COR-L47 (cell line): ENCODE results near the gene TBC1D12.
"Not testable (repeated sequence)": the region's sequence is repeated elsewhere in the genome, so short reads cannot be mapped to it uniquely, and the experiment has no call there.

Source experiments
- DNase-seq: peaks from one replicate; lab custom pipeline; 2025; lab: John Stamatoyannopoulos, UW

Gene TBC1D12

DNA sequence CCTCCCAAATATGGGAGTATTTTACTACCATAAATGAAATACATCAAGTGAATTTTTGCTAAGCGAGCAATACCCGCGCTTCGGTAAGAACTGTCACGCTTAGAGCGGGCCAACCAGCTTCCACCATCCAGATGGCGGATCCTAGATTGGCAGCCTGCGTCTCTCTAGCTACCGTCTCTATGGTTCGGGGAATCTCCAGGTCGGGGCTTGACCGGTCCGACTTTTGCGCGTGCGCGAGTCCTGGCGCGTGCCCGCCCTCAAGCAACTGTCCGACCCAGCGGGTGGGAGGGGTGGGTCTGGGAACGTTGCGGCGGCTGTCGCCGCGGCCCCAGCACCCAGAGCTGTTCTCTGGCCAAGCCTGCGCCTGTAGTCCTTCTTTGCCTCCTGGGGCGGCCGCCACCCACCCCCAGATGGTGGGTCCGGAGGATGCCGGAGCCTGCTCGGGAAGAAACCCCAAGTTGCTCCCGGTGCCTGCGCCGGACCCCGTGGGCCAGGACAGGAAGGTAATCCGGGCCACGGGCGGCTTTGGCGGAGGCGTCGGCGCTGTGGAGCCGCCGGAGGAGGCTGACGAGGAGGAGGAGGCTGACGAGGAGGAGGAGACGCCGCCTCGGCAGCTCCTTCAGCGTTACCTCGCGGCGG is at the start of gene TBC1D12:
TBC1D12 (plus strand) TSS at position 338 of the 639 bp plus-strand sequence; CDS start at position 411, 73 bp downstream.
- peak; percentile 92 for DNase-seq

DNA sequence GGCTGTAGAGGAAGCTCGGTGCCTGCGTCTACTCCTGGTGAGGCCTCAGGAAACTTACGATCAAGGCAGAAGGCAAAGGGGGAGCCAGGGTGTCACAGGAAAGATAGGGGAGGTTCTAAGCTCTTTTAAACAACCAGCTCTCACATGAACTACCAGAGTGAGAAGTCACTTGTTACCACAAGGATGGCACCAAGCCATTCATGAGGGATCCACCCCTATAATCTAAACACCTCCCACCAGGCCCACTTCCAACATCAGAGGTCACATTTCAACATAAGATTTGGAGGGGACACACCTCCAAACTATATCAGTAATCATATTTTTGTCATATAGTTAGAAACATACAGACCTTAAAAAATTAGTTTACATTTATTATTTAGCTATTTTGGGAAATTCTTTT is 49.0 kb upstream of the TBC1D12 start:
- no peak for DNase-seq

DNA sequence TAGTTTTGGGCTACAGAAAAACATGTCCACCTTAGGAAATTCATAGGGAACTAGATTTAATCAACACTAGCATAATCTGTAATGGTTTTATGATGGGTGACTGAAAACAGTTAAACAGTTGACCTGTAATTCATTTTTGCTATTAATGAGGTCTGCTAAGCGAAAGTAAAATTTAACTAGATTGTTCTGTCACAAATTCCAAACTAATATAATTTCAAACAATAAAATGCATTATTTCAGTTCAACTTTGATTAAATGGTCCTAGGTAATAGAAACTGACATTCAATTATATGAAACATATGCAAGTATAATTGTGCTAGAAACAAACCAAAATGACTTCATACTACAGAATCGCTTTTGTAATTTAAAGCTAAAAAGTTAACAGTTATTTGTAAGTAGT is 46.5 kb upstream of the TBC1D12 start:
- no peak for DNase-seq

DNA sequence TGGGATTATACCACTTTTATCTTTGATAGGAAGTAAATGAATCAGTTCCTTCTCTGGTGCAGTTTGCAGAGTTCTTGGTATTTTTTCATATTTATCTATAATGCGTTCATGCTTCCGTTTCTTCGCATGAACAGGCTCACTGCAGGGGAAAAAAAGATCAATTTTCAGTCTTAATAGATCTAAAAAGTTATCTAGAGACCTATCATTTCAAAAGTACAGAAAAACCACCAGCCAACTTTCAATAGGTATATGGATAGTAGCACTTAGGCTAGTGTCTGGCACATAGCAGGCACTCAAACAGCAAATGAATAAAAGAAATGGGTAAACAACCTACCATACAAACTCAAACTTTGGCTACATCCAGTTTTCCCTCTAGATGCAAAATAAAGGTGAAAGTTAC is 45.1 kb upstream of the TBC1D12 start:
- DNase-seq = no peak

DNA sequence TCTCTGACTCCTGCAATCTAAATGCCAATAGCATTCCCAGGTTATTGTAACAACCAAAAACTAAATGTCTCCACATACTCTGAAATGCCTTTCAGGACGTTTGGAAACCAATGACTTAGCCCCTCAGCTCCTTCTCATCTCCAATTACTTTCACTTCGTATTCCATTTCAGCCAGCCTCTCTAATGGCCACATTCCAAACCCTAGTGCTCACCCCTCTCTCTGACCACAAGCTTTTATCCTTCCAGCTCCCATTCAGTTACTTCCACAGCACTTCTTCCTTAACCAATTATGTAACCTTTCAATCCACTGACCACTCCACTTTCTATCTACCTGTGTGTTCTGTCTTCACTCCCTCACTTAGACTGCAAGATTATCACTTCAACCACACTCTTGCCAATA is 43.9 kb upstream of the TBC1D12 start:
- DNase-seq = no peak

DNA sequence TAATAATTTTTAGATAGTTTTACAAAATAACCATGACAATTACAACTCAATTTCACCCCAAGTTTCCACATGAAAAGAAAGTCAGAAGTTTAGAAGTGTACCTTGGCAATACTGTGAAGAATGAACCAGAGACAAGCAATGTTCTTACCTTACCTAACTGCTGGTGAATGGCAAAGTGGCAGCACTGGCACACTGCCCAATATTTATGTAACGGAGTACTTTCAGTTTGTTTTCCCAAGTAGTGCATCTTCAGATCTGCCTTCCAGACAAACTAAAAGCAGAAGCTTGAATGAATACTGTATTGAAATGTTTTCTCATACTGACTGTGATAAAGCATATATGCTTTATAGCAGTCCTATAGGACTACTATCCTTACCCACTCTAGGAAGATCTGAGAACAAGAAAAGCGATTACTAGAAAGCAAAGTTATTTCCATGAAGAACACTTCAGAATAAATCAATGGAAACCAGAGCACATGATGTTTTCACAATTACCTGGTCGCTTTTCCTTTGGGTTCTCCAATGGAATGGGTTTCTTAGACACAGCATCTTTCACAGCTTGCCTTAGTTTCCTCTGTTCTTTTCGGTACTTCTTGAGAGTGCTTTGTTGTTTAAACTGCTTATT is 41.1 kb upstream of the TBC1D12 start:
- DNase-seq = no peak

DNA sequence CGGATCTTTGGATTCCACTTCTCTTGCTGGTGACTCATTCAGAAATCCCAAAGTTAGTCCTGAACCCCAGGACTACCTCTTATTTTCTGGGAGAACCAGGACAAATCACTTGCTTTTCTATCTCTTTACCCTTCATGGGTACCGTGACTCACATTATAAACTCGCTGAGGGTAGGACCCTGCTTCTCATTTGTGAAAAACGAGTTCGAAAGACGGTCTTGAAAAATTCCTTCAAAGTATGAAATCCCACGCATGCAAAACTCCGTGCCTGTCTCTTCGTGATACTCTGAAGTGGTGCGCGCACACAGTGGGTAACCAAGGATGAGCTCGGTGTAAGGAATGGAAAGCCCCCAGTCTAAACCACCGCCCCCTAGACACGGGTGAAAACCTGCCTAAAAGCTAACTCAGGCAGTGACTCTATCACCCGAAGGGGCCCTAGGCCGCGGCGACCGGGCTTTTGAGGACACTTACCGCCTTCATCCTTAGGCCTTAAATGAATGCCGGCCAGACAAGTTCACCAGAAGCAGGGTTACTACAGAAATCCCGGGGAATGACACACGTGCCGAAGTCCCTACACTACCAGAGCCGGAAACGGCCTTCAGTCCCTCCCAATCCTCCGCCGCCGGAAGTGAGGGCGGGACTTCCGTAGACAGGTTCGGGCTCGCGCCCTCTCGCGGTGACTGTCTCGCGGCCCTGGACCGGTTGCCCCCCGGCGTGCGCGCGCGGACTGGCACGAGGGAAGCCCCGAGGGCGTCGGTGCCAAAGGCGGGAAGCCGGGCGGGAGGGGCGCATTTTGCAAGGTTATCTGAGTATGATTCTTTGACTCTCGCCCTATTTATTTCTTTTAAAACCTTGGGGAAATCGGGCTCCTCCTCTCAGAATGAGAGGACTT is 39.7 kb upstream of the TBC1D12 start, which contains the start of gene NOC3L:
NOC3L (minus strand) TSS at position 580 of the 891 bp plus-strand sequence; CDS start at position 479, 101 bp downstream.
- DNase-seq = peak; percentile 78

DNA sequence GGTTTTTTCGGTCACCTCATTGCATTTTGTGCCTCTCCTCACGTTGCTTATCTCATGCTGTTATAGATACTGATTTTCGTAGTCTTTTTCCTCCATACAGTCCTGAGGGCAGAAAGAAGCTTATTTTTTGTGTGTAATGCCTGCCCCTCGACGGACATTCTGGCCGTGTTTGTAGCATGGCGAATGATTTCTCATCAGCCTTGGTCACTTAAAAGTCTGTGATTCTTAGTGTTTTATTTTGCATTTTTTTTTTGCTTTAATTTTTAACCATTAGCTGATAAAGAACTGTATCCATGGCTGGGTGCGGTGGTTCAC is 39.1 kb upstream of the TBC1D12 start:
- DNase-seq = no peak

DNA sequence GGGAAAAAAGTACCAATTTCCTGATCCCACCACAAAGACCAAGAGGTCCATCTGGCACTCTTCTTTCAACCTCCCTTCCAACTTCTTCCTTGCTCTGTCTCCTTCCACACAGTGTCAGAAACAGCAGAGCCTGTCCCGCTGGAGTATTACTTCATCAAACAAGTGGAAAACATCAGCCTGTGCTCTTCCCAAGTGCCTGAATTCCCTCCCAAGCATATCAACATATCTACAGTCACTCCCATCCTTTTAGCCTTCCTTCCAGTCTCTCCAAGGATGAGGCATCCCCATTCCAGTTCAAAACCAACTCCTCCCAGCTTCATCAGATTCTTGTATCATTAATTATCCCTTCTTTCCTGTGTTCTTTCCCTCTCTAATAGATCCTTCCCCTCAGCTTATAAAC is 37.9 kb upstream of the TBC1D12 start:
- DNase-seq = no peak

DNA sequence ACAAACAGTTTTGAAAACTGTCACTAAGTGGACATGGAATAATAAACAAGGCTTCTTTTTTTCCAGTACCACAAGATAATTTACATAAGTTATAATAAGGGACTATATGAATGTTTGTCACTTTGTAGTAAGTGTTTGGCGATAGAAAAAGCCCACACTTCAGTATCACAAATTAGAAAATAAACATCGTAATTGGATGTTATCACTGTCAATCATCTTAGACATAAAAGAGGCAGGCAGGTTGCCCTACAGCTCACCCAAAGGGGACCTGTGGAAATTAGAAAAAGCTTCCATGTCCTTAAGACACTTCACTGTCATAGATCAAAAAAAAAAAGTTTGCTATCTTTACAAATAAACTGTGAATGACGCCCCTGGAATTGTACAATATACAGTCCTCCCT is 36.0 kb upstream of the TBC1D12 start:
- no peak for DNase-seq

DNA sequence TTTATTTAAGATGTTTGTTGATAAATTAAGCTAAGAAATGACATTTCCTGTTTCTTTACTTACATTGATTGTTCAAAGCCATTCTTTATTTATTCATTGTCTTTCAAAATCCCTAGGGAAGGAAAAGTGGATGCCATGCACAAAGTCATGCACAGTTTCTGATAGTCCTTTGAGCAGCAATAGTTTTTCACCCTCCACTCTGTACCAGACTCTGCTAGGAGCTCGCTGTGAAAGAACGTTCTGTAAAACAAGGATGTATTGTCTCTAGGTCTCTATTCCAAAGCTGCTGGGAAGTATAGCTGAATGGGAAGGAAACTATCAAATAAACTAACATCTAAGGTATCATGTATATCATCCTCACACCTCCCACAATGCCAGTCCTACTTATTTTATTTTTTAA is 31.8 kb upstream of the TBC1D12 start:
- DNase-seq = no peak

DNA sequence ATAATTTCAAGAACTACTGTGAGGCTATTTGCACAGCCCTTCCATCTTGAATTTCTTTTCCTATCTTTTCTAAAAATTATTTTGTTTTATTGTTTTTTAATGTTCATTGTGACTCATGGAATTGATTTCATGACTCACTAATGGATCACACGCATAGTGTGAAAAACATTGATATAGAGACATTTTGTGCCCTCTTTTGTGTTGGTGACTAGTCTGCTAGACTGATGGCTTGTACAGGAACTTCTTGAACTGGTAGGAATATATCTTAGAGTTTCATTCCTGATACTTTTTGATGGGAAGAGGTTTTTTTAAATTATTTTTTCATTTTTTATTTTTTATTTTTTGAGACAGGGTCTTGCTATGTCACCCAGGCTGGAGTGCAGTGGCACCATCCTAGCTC is 27.0 kb upstream of the TBC1D12 start:
- DNase-seq = no peak

DNA sequence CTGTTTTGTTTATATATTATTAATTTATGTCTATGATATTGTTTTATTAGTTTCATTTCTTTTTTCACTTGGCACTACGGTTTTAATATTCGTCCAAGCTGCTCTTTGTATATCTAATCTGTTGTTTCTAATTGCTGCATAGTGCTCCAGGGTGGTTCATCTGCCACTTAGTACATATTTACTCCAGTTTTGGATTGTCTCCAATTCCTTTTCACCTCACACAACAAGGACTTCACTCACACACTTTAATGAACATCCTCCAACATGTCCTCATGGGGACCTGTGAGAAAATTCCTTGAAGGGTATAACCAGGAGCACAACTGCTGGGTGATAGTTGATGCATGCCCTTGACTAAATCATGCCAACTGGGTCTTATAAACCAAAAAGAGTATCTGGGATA is 25.5 kb upstream of the TBC1D12 start:
- no peak for DNase-seq

DNA sequence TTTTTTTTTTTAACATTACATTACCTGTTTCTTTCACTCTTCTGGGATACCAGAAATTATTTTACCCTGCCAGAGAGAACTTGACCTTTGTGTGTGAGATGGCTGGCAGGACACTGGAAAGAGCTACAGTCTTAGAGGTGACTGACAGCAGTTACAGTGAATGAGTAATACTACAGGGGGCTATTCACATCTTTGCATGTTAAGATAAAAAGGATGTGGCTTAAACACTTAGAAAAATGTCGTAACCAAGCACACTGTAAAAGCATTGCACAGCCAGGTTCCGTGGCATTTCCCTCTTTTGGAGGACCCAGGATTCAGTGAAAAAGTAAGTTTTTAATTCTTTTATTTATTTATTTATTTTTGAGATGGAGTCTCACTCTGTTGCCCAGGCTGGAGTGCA is 18.8 kb upstream of the TBC1D12 start:
- no peak for DNase-seq

DNA sequence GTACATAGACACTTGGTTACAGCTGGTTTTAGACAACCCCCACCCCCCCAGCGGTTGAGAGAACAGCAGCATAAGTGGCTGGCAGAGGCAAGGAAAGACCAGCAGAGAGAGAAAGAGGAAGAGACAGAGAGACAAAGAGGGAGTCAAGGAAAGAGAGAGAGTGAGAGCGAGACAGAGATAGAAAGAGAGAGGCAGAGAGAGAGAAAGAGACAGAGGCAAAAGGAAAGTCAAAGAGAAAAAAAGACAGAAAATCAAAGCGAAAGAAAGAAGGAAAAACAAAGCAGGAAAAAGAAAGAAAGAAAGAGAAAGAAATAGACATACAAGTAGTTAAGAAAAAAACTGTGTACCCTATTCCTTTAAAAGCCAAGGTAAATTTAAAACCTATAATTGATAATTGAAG is 16.6 kb upstream of the TBC1D12 start:
- DNase-seq = not testable (repeated sequence)

DNA sequence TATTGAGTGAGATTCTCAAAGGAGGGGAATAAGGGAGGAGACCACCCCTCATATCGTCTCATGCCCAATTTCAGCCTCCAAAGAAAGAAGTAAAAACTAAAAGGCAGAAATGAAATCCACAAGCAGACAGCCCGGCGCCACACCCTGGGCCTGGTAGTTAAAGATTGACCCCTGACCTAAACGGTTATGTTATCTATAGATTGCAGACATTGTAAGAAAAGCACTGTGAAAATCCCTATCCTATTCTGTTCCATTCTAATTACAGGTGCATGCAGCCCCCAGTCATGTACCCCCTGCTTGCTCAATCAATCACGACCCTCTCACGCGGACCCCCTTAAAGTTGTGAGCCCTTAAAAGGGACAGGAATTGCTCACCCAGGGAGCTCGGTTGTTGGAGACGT is 10.2 kb upstream of the TBC1D12 start:
- not testable (repeated sequence) for DNase-seq

DNA sequence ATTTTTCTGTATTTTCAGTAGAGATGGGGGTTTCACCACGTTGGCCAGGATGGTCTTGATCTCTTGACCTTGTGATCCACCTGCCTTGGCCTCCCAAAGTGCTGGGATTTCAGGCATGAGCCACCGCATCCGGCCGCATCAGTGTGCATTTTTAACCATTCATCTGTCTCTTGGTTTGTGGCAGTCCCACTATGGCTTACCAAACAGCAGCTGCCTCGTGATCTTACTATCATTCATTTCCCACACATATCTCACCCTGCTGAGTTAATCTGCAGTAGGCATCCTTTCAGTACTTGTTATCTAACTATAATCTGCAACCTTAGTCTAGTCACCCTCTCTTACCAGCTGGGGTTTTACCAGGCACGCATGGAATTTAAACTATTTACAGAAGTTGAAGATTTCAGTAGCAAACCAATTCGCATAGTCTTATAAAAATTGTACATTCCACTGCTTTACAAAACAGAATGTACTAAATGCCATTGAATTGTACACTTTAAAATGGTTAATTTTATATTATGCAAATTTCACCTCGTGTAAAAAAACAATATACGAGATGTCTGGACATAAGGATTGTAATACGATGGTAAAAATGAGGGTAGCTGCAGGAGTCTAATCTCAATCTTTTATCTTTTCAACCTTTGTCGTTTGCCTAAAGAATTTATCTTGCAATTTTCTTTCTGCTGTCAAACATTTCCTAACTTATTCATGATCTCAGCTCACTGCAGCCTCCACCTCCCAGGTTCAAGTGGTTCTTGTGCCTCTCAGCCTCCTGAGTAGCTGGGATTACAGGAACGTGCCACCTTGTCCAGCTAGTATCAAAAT is 4.6 kb upstream of the TBC1D12 start:
- DNase-seq = no peak

DNA sequence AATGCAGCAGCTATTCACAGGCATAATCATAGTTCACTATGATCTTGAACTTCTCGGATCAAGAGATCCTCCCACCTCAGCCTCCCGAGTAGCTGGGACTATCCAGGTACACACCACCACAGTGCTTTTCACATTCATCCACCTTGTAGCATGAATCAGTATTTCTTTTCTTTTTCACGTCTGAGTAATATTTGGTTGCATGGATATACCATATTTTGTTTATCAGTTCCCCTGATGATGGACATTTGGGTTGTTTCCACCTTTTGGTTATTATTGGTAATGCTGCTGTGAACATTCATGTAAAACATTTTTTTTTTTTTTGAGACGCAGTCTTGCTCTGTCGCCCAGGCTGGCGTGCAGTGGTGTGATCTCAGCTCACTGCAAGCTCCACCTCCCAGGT is 3.6 kb upstream of the TBC1D12 start:
- no peak for DNase-seq

DNA sequence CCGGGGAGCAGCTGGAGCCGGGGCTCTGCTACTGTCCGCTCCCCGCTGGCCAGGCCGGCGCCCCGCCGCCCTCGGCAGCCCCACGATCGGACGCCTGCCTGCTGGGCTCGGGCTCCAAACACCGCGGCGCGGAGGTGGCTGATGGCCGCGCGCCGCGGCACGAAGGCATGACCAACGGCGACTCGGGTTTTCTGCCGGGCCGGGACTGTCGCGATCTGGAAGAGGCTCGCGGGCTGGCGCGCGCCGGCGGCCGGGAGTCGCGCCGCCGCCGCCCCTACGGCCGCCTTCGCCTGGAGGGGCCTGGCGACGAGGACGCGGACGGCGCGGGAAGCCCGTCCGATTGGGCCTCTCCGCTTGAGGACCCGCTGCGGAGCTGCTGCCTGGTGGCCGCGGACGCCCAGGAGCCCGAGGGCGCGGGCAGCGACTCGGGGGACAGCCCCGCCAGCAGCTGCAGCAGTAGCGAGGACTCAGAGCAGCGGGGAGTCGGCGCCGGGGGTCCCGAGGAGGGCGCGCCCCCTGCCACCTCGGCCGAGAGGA is 570 bp downstream of the TBC1D12 start:
- DNase-seq = no peak

DNA sequence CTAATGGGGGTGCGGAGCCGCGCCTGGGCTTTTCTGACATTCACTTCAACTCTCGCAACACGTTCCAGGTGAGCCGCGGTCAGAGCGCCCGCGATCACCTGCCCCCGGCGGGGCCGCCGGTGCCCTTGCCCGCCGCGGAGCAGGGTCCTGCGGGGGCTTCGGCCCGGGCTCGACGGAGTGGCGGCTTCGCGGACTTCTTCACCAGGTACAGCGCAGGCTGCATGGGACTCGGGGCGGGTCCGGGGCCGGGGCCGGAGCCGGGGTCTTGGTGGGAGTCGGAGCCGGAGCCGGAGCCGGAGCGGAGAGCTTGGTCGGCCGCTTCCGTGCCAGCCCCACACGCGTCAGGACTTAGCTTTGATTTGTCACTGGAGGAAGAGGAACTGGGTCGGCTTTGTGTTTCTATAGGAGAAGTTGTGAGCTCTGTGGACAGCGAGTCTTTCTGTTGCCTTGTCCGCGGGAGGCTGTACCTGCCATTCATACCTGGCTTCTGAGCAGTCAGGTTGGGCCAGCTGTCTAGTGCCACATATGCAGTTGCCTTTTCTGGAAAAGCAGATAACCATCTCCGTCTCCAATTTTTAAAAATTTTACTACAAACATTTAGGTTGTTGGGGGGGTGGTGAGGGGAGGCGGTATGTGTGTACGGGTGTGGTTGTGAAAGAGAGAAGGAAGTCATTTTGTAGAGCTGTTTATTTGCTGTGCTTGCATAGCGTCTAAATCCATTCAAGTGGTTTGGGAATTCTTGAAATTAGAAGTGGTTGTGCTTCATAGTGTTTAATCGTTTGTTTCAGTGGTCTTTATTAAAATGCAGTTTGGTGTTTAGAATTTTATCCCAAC is 1.3 kb downstream of the TBC1D12 start:
- peak; percentile 15 for DNase-seq

DNA sequence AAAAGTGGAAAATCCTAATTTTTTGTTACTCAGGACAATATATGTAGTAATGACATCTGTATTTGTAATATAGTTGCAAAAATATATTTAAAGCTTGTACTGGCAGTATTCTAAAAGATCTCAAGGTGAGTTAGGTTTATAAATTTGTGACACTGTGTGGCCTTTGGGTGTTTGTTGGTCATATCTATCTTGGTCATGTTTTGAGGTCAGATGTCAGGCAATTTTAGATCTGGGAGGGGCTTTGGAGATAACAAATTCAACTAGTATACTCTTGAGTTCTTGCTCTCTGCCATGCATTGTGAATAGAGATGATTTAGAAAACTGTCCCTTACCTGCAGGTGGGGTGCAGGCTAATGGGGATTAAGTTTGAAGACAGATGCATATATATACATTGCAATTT is 3.1 kb downstream of the TBC1D12 start:
- DNase-seq = no peak
